ENCODE data around the gene RPP25.
"Not testable (repeated sequence)": the region's sequence is repeated elsewhere in the genome, so short reads cannot be mapped to it uniquely, and the experiment has no call there.

The RPP25 gene

GRCh38 chr15:74963213-74963612 is 6.6 kb upstream of the RPP25 start:
- no peak for DNase-seq (ENCODE audit: extremely low read depth in 1 of 2, low read depth in 1 of 2)

DNA sequence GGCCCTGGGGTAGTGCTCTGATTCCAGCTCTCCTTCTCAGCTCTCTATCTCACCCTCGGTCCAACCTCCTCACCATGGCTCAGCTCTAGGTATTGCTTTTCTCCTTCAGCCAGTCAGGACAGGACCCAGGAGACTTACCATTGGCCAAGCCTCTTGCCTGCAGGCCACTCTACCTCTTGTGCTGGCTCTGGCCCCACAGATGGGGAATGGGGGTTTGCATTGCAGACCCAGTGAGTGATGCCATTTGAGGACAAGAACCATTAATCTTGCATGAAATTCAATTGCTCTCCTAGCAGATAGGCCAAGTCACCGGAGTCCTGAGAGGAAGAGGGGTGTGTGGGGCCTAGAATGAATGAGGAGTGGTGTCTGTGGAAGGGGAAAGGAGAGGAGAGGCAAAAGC is 6.1 kb upstream of the RPP25 start:
- DNase-seq (ENCODE audit: extremely low read depth in 1 of 2, low read depth in 1 of 2), result no peak

GRCh38 chr15:74962219-74962618 is 5.6 kb upstream of the RPP25 start:
- DNase-seq (ENCODE audit: extremely low read depth in 1 of 2, low read depth in 1 of 2), result no peak

GRCh38 chr15:74961616-74962015 is 5.0 kb upstream of the RPP25 start:
- DNase-seq (ENCODE audit: extremely low read depth in 1 of 2, low read depth in 1 of 2), result no peak

DNA sequence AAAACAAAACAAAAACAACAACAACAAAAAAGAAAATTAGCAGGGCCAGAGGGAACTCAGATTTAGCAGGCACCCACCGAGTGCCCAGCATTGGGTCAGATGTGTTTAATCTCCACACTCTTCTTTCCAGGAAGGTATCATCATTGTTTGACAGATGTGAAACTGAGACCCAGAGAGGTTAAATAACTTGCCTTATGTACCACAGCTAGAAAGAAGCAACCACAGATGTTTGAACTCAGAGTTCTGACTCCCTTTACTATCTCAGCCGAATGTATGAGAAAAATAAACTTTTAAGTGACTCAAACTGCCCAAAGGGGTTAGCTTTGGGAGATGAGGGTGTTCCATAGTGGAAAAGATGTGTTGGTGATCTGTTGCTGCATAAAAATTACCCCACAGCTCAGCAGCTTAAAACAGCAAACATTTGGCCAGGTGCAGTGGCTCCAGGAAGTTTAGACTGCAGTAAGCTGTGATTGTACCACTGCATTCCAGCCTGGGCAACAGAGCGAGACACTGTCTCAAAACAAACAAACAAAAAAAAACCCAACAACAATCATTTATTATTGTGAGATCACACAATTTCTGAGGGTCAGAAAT is 4.5 kb upstream of the RPP25 start:
- DNase-seq (ENCODE audit: extremely low read depth in 1 of 2, low read depth in 1 of 2), result no peak

DNA sequence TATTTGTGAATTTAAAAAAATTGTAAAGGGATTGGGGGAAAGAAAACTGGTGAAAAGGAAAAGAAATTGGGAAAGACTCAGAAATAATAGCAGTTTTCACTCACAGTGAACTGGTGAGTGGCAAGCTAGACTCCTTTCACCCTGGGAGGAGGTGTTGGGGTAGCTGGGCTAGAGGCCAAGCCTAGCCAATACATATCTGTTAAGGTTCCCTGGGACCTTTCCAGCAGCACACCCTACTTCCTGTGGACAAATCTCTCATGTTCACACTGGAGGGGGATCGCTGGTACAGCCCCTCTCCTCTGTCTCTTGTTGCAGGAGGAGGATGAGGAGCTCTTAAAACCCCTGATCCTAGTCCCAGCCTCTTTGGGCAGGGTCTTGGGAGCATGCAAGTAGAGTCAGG is 3.7 kb upstream of the RPP25 start:
- no peak for DNase-seq (ENCODE audit: extremely low read depth in 1 of 2, low read depth in 1 of 2)

- no peak for DNase-seq (ENCODE audit: extremely low read depth in 1 of 2, low read depth in 1 of 2)
Observed at GRCh38 chr15:74959586-74959939, 3.0 kb upstream of the RPP25 start.

GRCh38 chr15:74958908-74959585 is 2.5 kb upstream of the RPP25 start:
- no peak for DNase-seq (ENCODE audit: extremely low read depth in 1 of 2, low read depth in 1 of 2)

GRCh38 chr15:74958320-74958907 is 1.8 kb upstream of the RPP25 start:
- no peak for DNase-seq (ENCODE audit: extremely low read depth in 1 of 2, low read depth in 1 of 2)

DNA sequence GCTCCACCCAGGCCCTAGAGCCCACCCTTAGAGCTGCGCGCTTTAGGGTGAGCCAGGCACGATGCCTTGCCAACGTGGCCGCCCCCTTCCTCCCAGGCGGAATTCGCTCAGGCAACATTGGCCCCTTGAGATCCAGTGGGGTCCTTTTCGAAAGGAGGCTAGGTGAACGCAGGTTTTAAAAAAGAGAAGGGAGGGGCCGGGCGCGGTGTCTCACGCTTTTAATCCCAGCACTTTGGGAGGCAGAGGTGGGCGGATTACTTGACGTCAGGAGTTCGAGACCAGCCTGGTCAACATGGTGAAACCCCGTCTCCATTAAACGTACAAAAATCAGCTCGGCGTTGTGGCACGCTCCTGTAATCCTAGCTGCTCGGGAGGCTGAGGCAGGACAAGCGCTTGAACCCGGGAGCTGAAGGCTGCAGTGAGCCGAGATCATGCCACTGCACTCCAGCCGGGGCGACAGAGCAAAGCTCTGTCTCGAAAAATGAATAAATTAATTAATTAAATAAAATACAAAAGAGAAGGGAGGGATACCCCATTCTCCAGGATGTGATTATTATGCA is 984 bp upstream of the RPP25 start:
- no peak for DNase-seq (ENCODE audit: extremely low read depth in 1 of 2, low read depth in 1 of 2)

- peak; percentile 39 to 58 for DNase-seq (ENCODE audit: extremely low read depth in 1 of 2, low read depth in 1 of 2)
Observed at GRCh38 chr15:74955796-74956647, 550 bp downstream of the RPP25 start.

DNA sequence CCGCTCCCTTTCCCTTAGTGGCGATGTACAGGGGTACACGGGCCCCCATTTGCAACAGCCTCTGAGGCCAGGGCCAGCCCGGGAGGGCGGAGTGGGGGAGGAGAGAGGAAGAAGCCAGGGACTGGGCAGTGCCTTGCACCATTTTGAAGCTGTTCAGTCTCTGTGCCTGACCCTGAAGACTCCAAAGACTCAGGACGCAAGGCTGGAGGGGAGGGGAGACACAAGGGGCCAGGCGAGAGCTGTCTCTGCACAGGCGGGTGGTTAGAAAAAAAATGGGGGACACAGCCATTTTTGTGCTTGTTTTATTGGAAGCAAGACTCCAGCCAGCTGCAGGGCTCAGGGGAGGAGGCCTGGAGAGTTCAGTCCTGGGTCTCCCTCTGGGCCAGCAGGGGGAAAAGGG is 1.6 kb downstream of the RPP25 start:
- no peak for DNase-seq (ENCODE audit: extremely low read depth in 1 of 2, low read depth in 1 of 2)

- no peak for DNase-seq (ENCODE audit: extremely low read depth in 1 of 2, low read depth in 1 of 2)
Observed at GRCh38 chr15:74954515-74954914, 2.1 kb downstream of the RPP25 start.

DNA sequence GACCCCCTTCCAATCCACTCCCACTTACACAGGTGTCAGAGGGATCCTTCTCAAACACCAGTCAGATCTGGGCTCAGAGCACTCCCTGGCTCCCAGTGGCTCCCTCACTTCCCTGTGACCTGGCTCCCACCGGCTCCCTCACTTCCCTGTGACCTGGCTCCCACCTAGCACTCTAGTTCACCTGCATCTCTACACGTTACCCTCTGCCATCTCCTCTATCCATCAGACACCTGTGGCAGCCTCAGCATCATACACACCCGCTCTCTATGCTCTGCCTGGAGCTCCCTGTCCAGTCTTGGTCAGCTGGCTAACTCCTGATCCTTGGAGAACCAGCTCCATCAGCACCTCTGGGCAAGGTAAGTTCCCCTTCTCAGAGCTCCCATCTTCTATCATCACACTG is 5.6 kb downstream of the RPP25 start:
- no peak for DNase-seq (ENCODE audit: extremely low read depth in 1 of 2, low read depth in 1 of 2)

DNA sequence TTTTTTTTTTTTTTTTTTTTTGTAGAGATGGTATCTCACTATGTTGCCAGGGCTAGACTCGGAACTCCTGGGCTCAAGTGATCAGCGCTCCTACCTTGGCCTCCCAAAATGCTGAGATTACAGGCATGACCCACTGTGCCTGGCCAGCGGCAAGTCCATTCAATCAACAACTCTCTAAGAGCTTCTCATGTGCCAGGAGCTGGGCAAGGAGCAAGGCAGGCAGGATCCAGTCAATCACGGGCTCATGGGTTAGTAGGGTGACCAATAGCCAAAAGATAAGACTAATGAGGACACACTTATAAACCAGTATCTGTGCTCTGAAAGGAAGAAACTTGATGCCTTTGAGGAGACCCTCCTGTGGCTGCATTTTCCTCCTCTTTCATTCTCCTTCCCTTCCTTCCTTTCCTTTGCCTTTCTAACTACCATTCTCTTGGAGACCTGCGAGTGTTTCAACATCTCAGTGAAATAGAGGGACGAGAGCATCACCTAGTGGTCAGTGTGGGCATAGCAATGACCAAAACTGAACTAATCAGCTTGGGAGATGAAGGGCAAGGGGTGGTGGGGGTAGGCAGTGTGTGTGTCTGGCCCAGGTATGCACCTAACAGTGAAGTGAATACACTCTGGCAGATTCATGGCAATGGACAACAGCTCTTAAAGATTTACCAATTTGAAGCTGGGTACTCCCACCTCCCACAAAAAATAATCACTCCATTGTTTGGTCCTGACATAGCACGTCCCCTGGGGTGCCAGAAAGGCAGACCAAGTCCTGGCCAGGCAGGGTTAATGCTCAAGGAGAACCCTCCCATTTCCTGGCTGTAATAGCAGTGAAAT is 6.3 kb downstream of the RPP25 start:
- DNase-seq (ENCODE audit: extremely low read depth in 1 of 2, low read depth in 1 of 2), result peak; percentile 37 to 56

GRCh38 chr15:74937590-74938371 is 18.8 kb downstream of the RPP25 start, which contains the start of gene COX5A:
Gene COX5A, minus strand, starts transcription at chr15:74938073. Its CDS starts 59 bp downstream, at chr15:74938014.
- DNase-seq (ENCODE audit: extremely low read depth in 1 of 2, low read depth in 1 of 2), result peak; percentile 86 to 88

DNA sequence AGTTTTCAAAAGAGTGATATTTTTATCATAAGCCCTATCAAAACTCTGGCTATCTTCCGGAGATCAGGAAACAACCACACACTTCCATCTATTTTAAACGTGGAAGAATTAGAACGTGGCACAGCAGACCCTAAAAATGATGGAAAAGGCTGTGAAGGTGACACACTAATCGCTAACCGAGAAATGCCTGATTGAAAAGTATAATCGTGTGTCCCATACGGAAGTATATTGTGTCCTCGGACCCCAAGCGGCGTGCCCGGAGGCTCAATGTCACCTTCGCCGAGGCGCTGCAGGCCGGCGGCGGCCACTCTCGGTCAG is 19.3 kb downstream of the RPP25 start:
- no peak for DNase-seq (ENCODE audit: extremely low read depth in 1 of 2, low read depth in 1 of 2)

DNA sequence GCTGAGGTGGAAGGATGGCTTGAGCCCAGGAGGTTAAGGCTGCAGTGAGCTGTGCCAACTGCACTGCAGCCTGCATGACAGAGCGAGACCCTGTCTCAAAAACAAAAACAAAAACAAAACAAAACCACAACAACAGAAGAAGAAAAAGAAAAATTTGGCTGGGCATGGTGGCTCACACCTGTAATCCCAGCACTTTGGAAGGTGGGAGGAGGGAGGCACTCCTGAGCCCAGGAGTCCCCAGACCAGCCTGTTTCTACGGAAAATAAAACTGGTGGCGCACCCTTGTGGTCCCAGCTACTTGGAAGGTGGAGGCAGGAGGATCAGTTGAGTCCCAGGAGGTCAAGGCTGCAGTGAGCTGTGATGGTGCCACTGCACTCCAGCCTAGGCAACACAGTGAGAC is 21.4 kb downstream of the RPP25 start:
- DNase-seq (ENCODE audit: extremely low read depth in 1 of 2, low read depth in 1 of 2), result not testable (repeated sequence)

GRCh38 chr15:74933573-74933972 is 23.0 kb downstream of the RPP25 start:
- no peak for DNase-seq (ENCODE audit: extremely low read depth in 1 of 2, low read depth in 1 of 2)

DNA sequence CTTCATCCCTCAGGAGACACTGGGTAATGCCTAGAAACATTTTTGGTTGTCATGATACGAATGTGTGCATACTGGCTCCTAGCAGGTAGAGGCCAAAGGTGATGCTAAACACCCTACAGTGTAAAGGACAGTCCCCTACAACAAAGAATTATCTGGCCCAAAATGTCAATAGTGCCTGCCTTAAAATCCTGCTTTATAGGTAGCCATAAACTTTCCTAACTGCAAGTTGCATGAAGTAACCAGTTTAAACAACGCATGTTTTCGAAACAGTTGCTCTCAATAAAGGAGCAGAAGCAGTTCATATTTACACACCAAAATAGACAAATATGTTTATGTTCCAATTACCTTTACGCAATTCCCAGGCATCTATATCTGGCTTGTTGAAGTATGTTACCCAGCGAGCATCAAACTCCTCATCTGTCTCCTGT is 27.8 kb downstream of the RPP25 start:
- DNase-seq (ENCODE audit: extremely low read depth in 1 of 2, low read depth in 1 of 2), result no peak

Measured in stimulated activated CD8-positive, alpha-beta memory T cell treated with anti-CD3 and anti-CD28 coated beads, Interleukin-7, amount 100 ng/mL, for 48 hours (primary cell).